K562 (cell line): ENCODE results near the gene CEP85L. TPM values are rescaled to one million over a fixed set of nuclear protein-coding genes. Genes with fewer than 3 reads are reported as not detected.
A peak's percentile ranks its signal among the peaks of the same experiment; 100 is the strongest.

Source experiments
- BRCA1 ChIP-seq, 2 experiments: fragments of 450-650 bp in 1 of 2; sonication (generic) in 1 of 2; formaldehyde crosslinking in 1 of 2; IDR thresholded peaks; 2 replicates each; pipeline versions ENCODE4 v1.5.0 to v1.6.1; 2017 to 2020; ENCODE audit warnings: mild to moderate bottlenecking in 1 of 2, missing genetic modification reagents in 1 of 2
- ETS2 ChIP-seq: IDR thresholded peaks from 2 replicates; pipeline ENCODE4 v1.6.1; 2016; ENCODE audit warnings: borderline replicate concordance, missing genetic modification characterization, mild to moderate bottlenecking, moderate library complexity, missing compliant biosample characterization; ENCODE audit not compliant: poor library complexity, severe bottlenecking
- GABPB2 ChIP-seq: fragments of 250-450 bp; sonication (Bioruptor Pico); conservative IDR thresholded peaks from 2 replicates; pipeline ENCODE4 v1.5.1; 2021; ENCODE audit warnings: mild to moderate bottlenecking
- JUN ChIP-seq, 2 experiments: sonication (generic) in 1 of 2; formaldehyde crosslinking in 1 of 2; IDR thresholded peaks; 2 replicates each; pipeline versions ENCODE4 v1.6.1 to v1.8.0; 2012 to 2022; ENCODE audit warnings: borderline replicate concordance in 2 of 2, mild to moderate bottlenecking in 2 of 2, improper control_type of control experiment in 1 of 2, low read depth in 1 of 2, low read length in 1 of 2, missing genetic modification reagents in 1 of 2
- PHF21A ChIP-seq: fragments of 450-650 bp; IDR thresholded peaks from 2 replicates; pipeline ENCODE4 v1.6.1; 2017; ENCODE audit warnings: low read depth, borderline replicate concordance
- POLR2AphosphoS5 ChIP-seq: IDR thresholded peaks from 2 replicates; pipeline ENCODE4 v1.6.1; 2011; ENCODE audit warnings: mild to moderate bottlenecking, low read depth, low read length, moderate library complexity; ENCODE audit not compliant: control insufficient read depth, insufficient read depth
- SOX6 ChIP-seq: fragments of 450-650 bp; IDR thresholded peaks from 2 replicates; pipeline ENCODE4 v1.6.1; 2014; ENCODE audit warnings: mild to moderate bottlenecking
- ZFP30 ChIP-seq: fragments of 250-450 bp; sonication (Bioruptor Pico); IDR thresholded peaks from 2 replicates; pipeline ENCODE4 v1.8.0; 2022; ENCODE audit warnings: moderate library complexity, mild to moderate bottlenecking, inconsistent platforms, borderline replicate concordance
- polyA plus RNA-seq, 8 experiments: library from polyadenylated mRNA; depleted of rRNA in 4 of 8; stranded (reverse) in 5 of 8; unstranded in 3 of 8; fragments of >200 nt; fragmentation: Nextera tagmentation in 2 of 8; fragmentation: Illumina TruSeq in 1 of 8; extraction: Ambion mirVana in 2 of 8; extraction: Trizol in 1 of 8; gene quantifications; 2 replicates each; pipeline versions ENCODE4 v1.2.1 to v1.2.3, GENCODE V29; 2011 to 2014; ENCODE audit warnings: inconsistent platforms in 1 of 8, missing spikeins in 1 of 8
- total RNA-seq, 7 experiments: library from RNA; depleted of rRNA in 6 of 7; stranded (reverse); fragments of >200 nt in 6 of 7; fragmentation: Illumina TruSeq in 2 of 7; extraction: Trizol in 2 of 7; gene quantifications; 2 replicates each; pipeline versions ENCODE4 v1.2.1 to v1.2.3, GENCODE V29; 2011 to 2021; ENCODE audit warnings: low replicate concordance in 1 of 7
- TF ChIP-seq, protein P1 (sequence below): fragments of 450-650 bp; IDR thresholded peaks from 2 replicates; pipeline ENCODE4 v1.6.1; 2016; ENCODE audit warnings: missing biosample characterization, missing genetic modification characterization
- TF ChIP-seq, protein P2 (sequence below): fragments of 450-650 bp; IDR thresholded peaks from 2 replicates; pipeline ENCODE4 v1.6.1; 2016; ENCODE audit warnings: mild to moderate bottlenecking, moderate library complexity
- TF ChIP-seq, protein P3 (sequence below): fragments of 250-450 bp; sonication (Bioruptor Pico); IDR thresholded peaks from 2 replicates; pipeline ENCODE4 v1.5.0; 2022; ENCODE audit warnings: mild to moderate bottlenecking

Gene CEP85L
- total and polyA plus RNA-seq, 9 of the 15 experiments (the other 6 are each of a cell fraction or from before 2014, with no cell fraction given), result 4.5 to 15.8 (median 8.3) TPM

DNA sequence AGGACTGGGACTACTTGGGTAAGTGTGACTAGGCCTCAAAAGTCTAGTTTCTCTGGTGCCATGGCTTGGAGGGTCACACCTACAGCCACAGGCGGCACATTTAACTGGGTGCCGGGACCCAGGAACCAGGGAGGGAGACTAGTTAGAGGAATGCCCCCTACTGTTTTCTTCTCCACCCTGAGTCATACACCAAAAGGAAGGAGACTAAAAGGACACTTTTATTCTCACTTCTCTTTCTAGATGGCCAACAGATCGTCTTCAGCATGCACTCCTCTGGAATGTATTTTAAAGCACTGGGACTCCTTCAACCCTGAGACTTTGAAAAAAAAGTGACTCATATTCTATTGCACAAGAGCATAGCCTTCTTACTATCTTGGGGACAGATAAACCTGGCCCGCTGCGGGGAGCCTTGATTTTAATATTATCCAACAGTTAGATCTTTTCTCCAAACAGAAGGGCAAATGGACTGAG, 69.9 kb downstream of the CEP85L start (continued):
- TF ChIP-seq BRCA1 (IDR thresholded peaks at IDR 0.05) (no peak), BRCA1 (CRISPR knock-in tag; IDR thresholded peaks at IDR 0.05) (no peak), JUN (IDR thresholded peaks at IDR 0.05; ENCODE audit: borderline replicate concordance, low read depth, low read length) (peak; percentile 77), JUN (CRISPR knock-in tag; IDR thresholded peaks at IDR 0.05; ENCODE audit: borderline replicate concordance) (no peak), PHF21A (no peak), GABPB2 (CRISPR knock-in tag) (no peak), ZFP30 (CRISPR knock-in tag) (no peak), SOX6 (peak; percentile 33; the same call in 1 of the 2 replicates), ETS2 (tag) (no peak), POLR2AphosphoS5 (no peak)
- TF ChIP-seq, protein P1, sequence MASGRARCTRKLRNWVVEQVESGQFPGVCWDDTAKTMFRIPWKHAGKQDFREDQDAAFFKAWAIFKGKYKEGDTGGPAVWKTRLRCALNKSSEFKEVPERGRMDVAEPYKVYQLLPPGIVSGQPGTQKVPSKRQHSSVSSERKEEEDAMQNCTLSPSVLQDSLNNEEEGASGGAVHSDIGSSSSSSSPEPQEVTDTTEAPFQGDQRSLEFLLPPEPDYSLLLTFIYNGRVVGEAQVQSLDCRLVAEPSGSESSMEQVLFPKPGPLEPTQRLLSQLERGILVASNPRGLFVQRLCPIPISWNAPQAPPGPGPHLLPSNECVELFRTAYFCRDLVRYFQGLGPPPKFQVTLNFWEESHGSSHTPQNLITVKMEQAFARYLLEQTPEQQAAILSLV (tag), result peak; percentile 69; the same call in 1 of the 2 replicates
- TF ChIP-seq, protein P2, sequence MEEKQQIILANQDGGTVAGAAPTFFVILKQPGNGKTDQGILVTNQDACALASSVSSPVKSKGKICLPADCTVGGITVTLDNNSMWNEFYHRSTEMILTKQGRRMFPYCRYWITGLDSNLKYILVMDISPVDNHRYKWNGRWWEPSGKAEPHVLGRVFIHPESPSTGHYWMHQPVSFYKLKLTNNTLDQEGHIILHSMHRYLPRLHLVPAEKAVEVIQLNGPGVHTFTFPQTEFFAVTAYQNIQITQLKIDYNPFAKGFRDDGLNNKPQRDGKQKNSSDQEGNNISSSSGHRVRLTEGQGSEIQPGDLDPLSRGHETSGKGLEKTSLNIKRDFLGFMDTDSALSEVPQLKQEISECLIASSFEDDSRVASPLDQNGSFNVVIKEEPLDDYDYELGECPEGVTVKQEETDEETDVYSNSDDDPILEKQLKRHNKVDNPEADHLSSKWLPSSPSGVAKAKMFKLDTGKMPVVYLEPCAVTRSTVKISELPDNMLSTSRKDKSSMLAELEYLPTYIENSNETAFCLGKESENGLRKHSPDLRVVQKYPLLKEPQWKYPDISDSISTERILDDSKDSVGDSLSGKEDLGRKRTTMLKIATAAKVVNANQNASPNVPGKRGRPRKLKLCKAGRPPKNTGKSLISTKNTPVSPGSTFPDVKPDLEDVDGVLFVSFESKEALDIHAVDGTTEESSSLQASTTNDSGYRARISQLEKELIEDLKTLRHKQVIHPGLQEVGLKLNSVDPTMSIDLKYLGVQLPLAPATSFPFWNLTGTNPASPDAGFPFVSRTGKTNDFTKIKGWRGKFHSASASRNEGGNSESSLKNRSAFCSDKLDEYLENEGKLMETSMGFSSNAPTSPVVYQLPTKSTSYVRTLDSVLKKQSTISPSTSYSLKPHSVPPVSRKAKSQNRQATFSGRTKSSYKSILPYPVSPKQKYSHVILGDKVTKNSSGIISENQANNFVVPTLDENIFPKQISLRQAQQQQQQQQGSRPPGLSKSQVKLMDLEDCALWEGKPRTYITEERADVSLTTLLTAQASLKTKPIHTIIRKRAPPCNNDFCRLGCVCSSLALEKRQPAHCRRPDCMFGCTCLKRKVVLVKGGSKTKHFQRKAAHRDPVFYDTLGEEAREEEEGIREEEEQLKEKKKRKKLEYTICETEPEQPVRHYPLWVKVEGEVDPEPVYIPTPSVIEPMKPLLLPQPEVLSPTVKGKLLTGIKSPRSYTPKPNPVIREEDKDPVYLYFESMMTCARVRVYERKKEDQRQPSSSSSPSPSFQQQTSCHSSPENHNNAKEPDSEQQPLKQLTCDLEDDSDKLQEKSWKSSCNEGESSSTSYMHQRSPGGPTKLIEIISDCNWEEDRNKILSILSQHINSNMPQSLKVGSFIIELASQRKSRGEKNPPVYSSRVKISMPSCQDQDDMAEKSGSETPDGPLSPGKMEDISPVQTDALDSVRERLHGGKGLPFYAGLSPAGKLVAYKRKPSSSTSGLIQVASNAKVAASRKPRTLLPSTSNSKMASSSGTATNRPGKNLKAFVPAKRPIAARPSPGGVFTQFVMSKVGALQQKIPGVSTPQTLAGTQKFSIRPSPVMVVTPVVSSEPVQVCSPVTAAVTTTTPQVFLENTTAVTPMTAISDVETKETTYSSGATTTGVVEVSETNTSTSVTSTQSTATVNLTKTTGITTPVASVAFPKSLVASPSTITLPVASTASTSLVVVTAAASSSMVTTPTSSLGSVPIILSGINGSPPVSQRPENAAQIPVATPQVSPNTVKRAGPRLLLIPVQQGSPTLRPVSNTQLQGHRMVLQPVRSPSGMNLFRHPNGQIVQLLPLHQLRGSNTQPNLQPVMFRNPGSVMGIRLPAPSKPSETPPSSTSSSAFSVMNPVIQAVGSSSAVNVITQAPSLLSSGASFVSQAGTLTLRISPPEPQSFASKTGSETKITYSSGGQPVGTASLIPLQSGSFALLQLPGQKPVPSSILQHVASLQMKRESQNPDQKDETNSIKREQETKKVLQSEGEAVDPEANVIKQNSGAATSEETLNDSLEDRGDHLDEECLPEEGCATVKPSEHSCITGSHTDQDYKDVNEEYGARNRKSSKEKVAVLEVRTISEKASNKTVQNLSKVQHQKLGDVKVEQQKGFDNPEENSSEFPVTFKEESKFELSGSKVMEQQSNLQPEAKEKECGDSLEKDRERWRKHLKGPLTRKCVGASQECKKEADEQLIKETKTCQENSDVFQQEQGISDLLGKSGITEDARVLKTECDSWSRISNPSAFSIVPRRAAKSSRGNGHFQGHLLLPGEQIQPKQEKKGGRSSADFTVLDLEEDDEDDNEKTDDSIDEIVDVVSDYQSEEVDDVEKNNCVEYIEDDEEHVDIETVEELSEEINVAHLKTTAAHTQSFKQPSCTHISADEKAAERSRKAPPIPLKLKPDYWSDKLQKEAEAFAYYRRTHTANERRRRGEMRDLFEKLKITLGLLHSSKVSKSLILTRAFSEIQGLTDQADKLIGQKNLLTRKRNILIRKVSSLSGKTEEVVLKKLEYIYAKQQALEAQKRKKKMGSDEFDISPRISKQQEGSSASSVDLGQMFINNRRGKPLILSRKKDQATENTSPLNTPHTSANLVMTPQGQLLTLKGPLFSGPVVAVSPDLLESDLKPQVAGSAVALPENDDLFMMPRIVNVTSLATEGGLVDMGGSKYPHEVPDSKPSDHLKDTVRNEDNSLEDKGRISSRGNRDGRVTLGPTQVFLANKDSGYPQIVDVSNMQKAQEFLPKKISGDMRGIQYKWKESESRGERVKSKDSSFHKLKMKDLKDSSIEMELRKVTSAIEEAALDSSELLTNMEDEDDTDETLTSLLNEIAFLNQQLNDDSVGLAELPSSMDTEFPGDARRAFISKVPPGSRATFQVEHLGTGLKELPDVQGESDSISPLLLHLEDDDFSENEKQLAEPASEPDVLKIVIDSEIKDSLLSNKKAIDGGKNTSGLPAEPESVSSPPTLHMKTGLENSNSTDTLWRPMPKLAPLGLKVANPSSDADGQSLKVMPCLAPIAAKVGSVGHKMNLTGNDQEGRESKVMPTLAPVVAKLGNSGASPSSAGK, result no peak
- TF ChIP-seq, protein P3, sequence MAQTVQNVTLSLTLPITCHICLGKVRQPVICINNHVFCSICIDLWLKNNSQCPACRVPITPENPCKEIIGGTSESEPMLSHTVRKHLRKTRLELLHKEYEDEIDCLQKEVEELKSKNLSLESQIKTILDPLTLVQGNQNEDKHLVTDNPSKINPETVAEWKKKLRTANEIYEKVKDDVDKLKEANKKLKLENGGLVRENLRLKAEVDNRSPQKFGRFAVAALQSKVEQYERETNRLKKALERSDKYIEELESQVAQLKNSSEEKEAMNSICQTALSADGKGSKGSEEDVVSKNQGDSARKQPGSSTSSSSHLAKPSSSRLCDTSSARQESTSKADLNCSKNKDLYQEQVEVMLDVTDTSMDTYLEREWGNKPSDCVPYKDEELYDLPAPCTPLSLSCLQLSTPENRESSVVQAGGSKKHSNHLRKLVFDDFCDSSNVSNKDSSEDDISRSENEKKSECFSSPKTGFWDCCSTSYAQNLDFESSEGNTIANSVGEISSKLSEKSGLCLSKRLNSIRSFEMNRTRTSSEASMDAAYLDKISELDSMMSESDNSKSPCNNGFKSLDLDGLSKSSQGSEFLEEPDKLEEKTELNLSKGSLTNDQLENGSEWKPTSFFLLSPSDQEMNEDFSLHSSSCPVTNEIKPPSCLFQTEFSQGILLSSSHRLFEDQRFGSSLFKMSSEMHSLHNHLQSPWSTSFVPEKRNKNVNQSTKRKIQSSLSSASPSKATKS (CRISPR knock-in tag), result no peak
